Endothelial cell of umbilical vein (primary cell): ENCODE results near the gene PHF2. TPM values are rescaled to one million over a fixed set of nuclear protein-coding genes. Genes with fewer than 3 reads are reported as not detected.

Experiments
- BruUV-seq: library from RNA; stranded (reverse); fragments of 400-500 nt; replicated peaks from 2 replicates; lab custom pipeline; 2021; lab: Mats Ljungman, UMichigan
- CTCF ChIA-PET: fragments of 300-600, 350-600 bp; sonication (Branson Sonifier 250); formaldehyde crosslinking; loops from one replicate; lab custom pipeline; 2021; ENCODE audit warnings: antibody characterized with exemption, inconsistent platforms; lab: Charles Lee
- POLR2A ChIA-PET: fragments of 300-600, 350-600 bp; sonication (Branson Sonifier 250); formaldehyde crosslinking; loops from one replicate; lab custom pipeline; 2021; ENCODE audit warnings: antibody characterized with exemption, inconsistent platforms; lab: Charles Lee
- DNase-seq: peaks from one replicate; pipeline ENCODE4 v3.0.0-alpha.2; 2011; ENCODE audit warnings: low read depth, low spot score
- FAIRE-seq: peaks from 2 replicates; lab custom pipeline; 2011; peaks lifted over from hg19 to GRCh38; lab: Jason Lieb, UNC
- H2AFZ ChIP-seq: 2 replicates; pipeline ENCODE4 v1.6.0; 2012; ENCODE audit warnings: low read depth, low read length, control low read depth, inconsistent platforms
- H3K27ac ChIP-seq: 2 replicates; pipeline ENCODE4 v1.5.1; 2011; ENCODE audit warnings: low read depth, mild to moderate bottlenecking, control low read depth, low read length, moderate library complexity; ENCODE audit not compliant: insufficient read depth
- H3K27me3 ChIP-seq, 2 experiments: 2 replicates each; pipeline versions ENCODE4 v1.6.0 to v1.6.1; 2011; ENCODE audit warnings: low read length in 2 of 2, mixed read lengths in 1 of 2; ENCODE audit not compliant: control insufficient read depth in 2 of 2, insufficient read depth in 2 of 2
- H3K36me3 ChIP-seq, 2 experiments: 2 replicates in 1 of 2; 3 replicates in 1 of 2; pipeline ENCODE4 v1.5.1; 2011; ENCODE audit warnings: low read length in 2 of 2, mild to moderate bottlenecking in 1 of 2, moderate library complexity in 1 of 2; ENCODE audit not compliant: control insufficient read depth in 2 of 2, insufficient read depth in 2 of 2; ENCODE audit errors: extremely low read depth in 1 of 2
- H3K4me1 ChIP-seq: 3 replicates; pipeline ENCODE4 v1.5.1; 2011; ENCODE audit warnings: mild to moderate bottlenecking, low read length; ENCODE audit not compliant: control insufficient read depth, insufficient read depth; ENCODE audit errors: extremely low read depth
- H3K4me2 ChIP-seq: 2 replicates; pipeline ENCODE4 v1.6.1; 2011; ENCODE audit warnings: low read length, control low read depth, mixed read lengths; ENCODE audit not compliant: insufficient read depth
- H3K4me3 ChIP-seq, 3 experiments: fragments of 200-600 bp in 1 of 3; sonication (generic), shearing (Covaris generic) in 1 of 3; replicated peaks in 1 of 3; 2 replicates each; pipeline ENCODE4 v1.5.1; 2011 to 2016; ENCODE audit warnings: control low read depth in 3 of 3, low read length in 3 of 3, mild to moderate bottlenecking in 2 of 3, inconsistent platforms in 1 of 3, low read depth in 1 of 3, moderate library complexity in 1 of 3; ENCODE audit not compliant: insufficient read depth in 1 of 3
- H3K79me2 ChIP-seq: 2 replicates; pipeline ENCODE4 v1.6.0; 2012; ENCODE audit warnings: low read length, inconsistent platforms; ENCODE audit not compliant: control insufficient read depth, insufficient read depth
- H3K9ac ChIP-seq: replicated peaks from 2 replicates; pipeline ENCODE3; 2011; ENCODE audit warnings: low read length, control low read depth; ENCODE audit not compliant: insufficient read depth; ENCODE audit errors: extremely low read depth
- H3K9me1 ChIP-seq: replicated peaks from 3 replicates; pipeline ENCODE4 v1.6.0; 2011; ENCODE audit warnings: mild to moderate bottlenecking, low read length; ENCODE audit not compliant: control insufficient read depth, insufficient read depth; ENCODE audit errors: extremely low read depth
- H3K9me3 ChIP-seq: replicated peaks from 2 replicates; pipeline ENCODE4 v1.5.1; 2012; ENCODE audit warnings: low read length, inconsistent platforms; ENCODE audit not compliant: control insufficient read depth, insufficient read depth
- H4K20me1 ChIP-seq: replicated peaks from 2 replicates; pipeline ENCODE3; 2011; ENCODE audit warnings: mild to moderate bottlenecking, low read length; ENCODE audit not compliant: control insufficient read depth, insufficient read depth; ENCODE audit errors: extremely low read depth
- EZH2 ChIP-seq: IDR thresholded peaks from 2 replicates; pipeline ENCODE4 v1.6.1; 2012; ENCODE audit warnings: borderline replicate concordance, low read depth, mild to moderate bottlenecking, moderate library complexity, low read length, inconsistent platforms; ENCODE audit not compliant: severe bottlenecking
- FOS ChIP-seq: IDR thresholded peaks from 2 replicates; pipeline ENCODE4 v1.6.1; 2011; ENCODE audit warnings: mild to moderate bottlenecking, low read length, moderate library complexity, borderline replicate concordance; ENCODE audit not compliant: insufficient read depth
- GATA2 ChIP-seq: IDR thresholded peaks from 2 replicates; pipeline ENCODE4 v1.7.0; 2011; ENCODE audit warnings: low read depth, mild to moderate bottlenecking, moderate library complexity, mixed read lengths, low read length; ENCODE audit not compliant: insufficient read length, insufficient read depth
- JUN ChIP-seq: IDR thresholded peaks from 2 replicates; pipeline ENCODE4 v1.6.1; 2011; ENCODE audit warnings: borderline replicate concordance, low read depth; ENCODE audit not compliant: insufficient read length, insufficient read depth
- MYC ChIP-seq: IDR thresholded peaks from one replicate; pipeline ENCODE4 v1.6.1; 2011; ENCODE audit warnings: mild to moderate bottlenecking, low read depth, low read length
- POLR2A ChIP-seq: IDR thresholded peaks from 2 replicates; pipeline ENCODE4 v1.6.1; 2012; ENCODE audit warnings: low read depth, mild to moderate bottlenecking, control low read depth, low read length
- POLR2AphosphoS5 ChIP-seq: IDR thresholded peaks from 2 replicates; pipeline ENCODE4 v1.6.1; 2012; ENCODE audit warnings: low read depth, mild to moderate bottlenecking, control low read depth, low read length, moderate library complexity; ENCODE audit not compliant: insufficient read depth
- dilution Hi-C: fragments of 300-500 bp; cut with MboI; formaldehyde crosslinking; loops from one replicate; pipeline ENCODE4 v1.15.0; 2019; ENCODE audit warnings: low sequenced_read_pairs; ENCODE audit not compliant: extremely low pct_ligation_motif_present
- intact Hi-C: fragments of 100-400 bp; cut with micrococcal nuclease; formaldehyde crosslinking; loops from one replicate; pipeline ENCODE4 v1.10.0; 2022
- polyA plus RNA-seq, 4 experiments: library from polyadenylated mRNA; depleted of rRNA in 3 of 4; stranded (reverse) in 3 of 4; unstranded in 1 of 4; fragments of >200 nt; gene quantifications; 2 replicates each; pipeline versions ENCODE4 v1.2.1 to v1.2.3, GENCODE V29; 2011 to 2012; ENCODE audit warnings: missing spikeins in 1 of 4
- total RNA-seq: library from RNA; stranded (reverse); gene quantifications from 2 replicates; pipeline ENCODE4 v1.2.3, GENCODE V29; 2021
- TF ChIP-seq, protein P1 (sequence below), 2 donors: IDR thresholded peaks; 1 replicate in 1 of 2; 2 replicates in 1 of 2; pipeline ENCODE4 v1.5.1; 2011; ENCODE audit warnings: low read length in 2 of 2, mild to moderate bottlenecking in 2 of 2, moderate library complexity in 2 of 2, control low read depth in 1 of 2, inconsistent platforms in 1 of 2, low read depth in 1 of 2; ENCODE audit not compliant: insufficient read depth in 1 of 2; ENCODE audit errors: extremely low read depth in 1 of 2
- TF ChIP-seq, protein P2 (sequence below): IDR thresholded peaks from 2 replicates; pipeline ENCODE4 v1.6.1; 2011; ENCODE audit not compliant: insufficient read depth, insufficient read length

The PHF2 gene
- total and polyA plus RNA-seq, 2 donors (not counting 3 experiments of a cell fraction or from before 2014, with no cell fraction given) = 9.8 to 22.5 TPM

DNA sequence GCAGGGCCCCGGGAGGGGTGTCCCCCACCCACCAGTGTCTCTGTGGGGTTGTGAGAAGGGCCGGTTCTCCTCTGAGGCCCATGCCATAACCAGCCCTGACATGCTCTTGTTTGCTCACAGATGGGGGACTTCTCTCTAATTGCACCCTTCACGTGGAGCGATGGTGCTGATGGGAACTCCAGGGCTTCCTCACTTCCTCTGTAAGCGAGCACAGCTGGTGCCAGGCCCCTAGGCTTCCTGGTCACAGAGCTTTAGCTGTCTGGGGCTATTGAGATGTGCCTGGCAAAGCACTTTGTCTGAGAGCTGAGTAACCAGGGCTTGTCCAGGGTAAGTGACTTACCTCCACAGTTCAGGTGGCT, 36.4 kb downstream of the PHF2 start:
- BruUV-seq = no TSS peak
- DNase-seq (peak; percentile 24), FAIRE-seq (peak; percentile 85)
- TF ChIP-seq POLR2AphosphoS5 (no peak), FOS (no peak), MYC (no peak), EZH2 (no peak), JUN (no peak), GATA2 (no peak), POLR2A (no peak)
- TF ChIP-seq, protein P1, sequence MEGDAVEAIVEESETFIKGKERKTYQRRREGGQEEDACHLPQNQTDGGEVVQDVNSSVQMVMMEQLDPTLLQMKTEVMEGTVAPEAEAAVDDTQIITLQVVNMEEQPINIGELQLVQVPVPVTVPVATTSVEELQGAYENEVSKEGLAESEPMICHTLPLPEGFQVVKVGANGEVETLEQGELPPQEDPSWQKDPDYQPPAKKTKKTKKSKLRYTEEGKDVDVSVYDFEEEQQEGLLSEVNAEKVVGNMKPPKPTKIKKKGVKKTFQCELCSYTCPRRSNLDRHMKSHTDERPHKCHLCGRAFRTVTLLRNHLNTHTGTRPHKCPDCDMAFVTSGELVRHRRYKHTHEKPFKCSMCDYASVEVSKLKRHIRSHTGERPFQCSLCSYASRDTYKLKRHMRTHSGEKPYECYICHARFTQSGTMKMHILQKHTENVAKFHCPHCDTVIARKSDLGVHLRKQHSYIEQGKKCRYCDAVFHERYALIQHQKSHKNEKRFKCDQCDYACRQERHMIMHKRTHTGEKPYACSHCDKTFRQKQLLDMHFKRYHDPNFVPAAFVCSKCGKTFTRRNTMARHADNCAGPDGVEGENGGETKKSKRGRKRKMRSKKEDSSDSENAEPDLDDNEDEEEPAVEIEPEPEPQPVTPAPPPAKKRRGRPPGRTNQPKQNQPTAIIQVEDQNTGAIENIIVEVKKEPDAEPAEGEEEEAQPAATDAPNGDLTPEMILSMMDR (IDR thresholded peaks at IDR 0.05; ENCODE audit: extremely low read depth in 1 of 2, insufficient read depth in 1 of 2, low read depth in 1 of 2, low read length in 2 of 2) = no peak
- TF ChIP-seq, protein P2, sequence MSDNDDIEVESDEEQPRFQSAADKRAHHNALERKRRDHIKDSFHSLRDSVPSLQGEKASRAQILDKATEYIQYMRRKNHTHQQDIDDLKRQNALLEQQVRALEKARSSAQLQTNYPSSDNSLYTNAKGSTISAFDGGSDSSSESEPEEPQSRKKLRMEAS = no peak
- Histone ChIP-seq H3K79me2 (peaks cover 28% of the 10 kb centered on the region), H3K4me1 (peaks cover 5% of the 10 kb centered on the region), H3K9me3 (no peaks in the 10 kb centered on the region), H2AFZ (no peak overlapping the region), H4K20me1 (no peaks in the 10 kb centered on the region), H3K4me3 (no peak overlapping the region), H3K9me1 (no peaks in the 10 kb centered on the region), H3K9ac (no peak overlapping the region), H3K36me3 (no peaks in the 10 kb centered on the region), H3K27ac (no peak overlapping the region), H3K4me2 (no peak overlapping the region), H3K27me3 (no peaks in the 10 kb centered on the region)
- dilution Hi-C loops = no loop called here
- POLR2A ChIA-PET = no interaction called here
- CTCF ChIA-PET = no interaction called here
- intact Hi-C loops = no loop called here
